ENCODE results near the gene PEDS1.
"Not testable (repeated sequence)": the region's sequence is repeated elsewhere in the genome, so short reads cannot be mapped to it uniquely, and the experiment has no call there.

The PEDS1 gene

GRCh38 chr20:50190251-50191064, 36.9 kb upstream of the PEDS1 start, which contains the start of gene CEBPB:
Gene CEBPB (plus strand): TSS chr20:50190830. CDS start chr20:50191034, 204 bp downstream.
- FAIRE-seq: no peak

GRCh38 chr20:50189681-50190250, 36.2 kb upstream of the PEDS1 start:
- FAIRE-seq: no peak

DNA sequence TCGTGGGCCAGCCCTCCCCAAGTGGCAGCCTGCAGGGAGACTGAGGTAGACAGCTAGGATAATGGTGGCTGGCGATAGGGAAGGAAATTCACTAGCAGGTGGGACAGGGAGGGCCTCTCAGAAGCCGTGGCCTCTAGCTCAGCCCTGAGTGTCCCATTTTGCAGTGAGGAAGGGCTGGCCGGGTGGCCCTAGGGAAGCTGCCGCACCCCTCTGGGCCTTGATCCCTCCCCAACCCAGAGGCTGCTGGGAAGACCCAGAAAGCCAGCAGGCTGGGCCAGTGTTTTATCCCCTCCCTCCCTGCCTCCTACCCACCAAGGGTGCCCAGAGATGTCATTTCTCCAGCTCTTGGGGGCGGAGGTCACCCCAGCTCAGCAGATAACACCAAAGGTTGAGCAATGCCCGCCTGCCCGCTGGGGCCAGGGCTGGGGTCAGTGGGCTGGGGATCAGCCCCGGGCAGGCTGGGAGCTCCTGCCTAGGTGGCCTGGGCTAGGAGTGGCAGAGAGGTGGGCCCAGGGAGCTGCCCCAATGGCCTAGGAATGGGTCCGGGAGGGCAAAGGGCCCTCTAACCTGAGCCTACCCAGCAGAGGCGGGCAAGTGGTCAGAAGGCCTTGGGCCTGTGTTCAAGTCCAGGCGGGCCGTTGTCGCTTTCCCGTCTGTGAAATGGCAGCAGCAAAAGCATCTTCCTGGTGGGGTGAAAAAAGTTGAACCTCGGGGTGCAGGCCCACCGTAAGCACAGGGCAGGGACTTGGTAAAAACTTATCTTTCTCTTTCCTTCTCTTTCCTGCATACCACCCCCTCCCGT, 35.6 kb upstream of the PEDS1 start:
- no peak for FAIRE-seq

DNA sequence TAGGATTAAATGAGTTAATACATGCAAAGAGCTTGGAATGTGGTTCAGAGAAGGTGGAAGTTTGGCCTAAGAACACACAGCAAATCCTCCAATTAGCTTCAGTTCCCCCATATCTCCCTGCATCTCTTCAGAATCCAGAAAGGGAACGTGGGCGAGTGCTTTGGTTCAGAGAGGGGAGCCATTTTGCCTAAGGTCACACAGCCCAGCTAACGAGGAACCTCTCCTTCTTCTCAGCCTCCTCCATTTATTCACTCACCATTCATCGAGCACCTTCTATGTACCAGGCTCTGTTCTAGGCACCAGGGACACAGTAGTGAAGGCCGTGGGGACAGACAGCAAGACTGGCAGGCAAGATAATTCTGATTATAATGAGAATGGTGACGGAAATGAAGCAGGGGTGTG, 34.8 kb upstream of the PEDS1 start:
- FAIRE-seq: no peak

DNA sequence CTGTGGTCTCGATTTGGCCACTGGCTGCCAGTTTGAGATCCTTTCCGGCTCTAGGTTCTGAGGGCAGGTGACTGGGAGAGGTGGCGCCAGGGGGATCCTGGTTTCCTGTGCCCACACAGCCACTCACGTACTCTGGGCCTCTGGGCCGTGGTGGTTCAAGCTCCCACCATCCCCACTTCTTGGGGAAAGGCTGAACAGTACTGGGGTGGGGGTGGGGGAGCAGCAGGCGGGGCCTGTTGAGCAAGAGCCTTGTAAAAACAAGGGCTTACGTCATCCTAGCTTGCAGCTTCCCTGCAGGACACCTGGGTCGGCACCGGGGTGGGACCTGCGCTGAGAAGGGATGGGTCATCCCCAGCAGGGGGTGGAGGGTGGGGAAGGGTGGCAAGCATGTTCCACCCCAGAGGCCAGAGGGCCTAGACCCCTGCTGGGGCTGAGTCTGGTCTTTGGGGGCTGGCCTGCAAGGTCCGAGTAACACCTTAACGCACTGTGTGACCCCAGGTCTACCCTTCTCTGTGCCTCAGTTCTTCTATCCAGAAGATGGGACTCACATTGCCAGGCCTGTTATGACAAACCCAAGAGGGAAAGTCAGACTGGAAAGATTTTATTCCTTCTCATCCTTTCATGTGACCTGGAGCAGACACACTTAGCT, 34.0 kb upstream of the PEDS1 start:
- no peak for FAIRE-seq

DNA sequence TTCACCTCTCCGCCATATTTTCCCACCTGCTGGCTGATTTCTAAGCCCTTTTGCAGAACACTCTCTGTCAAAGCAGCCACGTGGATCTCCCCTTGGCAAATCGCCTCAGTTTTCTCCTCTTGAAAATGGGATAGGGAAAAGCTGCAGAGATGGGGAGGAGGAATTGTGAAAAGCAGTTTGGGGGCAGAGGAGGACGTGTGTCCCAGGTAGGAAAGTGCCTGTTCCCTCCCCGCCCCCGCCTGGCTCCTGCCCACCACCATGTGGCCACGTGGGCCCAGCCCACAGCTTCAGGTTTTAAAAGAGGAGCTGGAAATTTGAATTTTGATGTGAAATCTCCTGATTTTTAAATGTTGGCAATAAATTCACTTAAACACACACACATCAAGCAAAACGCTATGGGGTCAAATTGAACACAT, 33.5 kb upstream of the PEDS1 start:
- FAIRE-seq: no peak

GRCh38 chr20:50186151-50186885, 32.8 kb upstream of the PEDS1 start:
- no peak for FAIRE-seq

DNA sequence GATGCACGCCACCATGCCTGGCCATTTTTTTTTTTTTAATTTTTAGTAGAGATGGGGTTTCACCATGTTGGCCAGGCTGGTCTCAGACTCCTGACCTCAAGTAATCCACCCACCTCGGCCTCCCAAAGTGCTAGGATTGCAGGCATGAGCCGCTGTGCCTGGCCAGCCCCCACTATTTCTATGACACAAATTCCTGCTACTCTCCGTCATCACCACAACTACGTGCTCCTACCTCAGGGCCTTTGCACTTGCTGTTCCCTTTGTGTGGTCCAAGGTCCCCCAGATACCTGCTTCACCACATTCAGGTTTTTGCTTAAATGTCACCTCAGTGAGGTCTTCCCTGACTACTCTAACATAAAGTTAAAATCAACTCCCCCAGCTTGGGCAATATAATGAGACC, 31.9 kb upstream of the PEDS1 start:
- FAIRE-seq: no peak

DNA sequence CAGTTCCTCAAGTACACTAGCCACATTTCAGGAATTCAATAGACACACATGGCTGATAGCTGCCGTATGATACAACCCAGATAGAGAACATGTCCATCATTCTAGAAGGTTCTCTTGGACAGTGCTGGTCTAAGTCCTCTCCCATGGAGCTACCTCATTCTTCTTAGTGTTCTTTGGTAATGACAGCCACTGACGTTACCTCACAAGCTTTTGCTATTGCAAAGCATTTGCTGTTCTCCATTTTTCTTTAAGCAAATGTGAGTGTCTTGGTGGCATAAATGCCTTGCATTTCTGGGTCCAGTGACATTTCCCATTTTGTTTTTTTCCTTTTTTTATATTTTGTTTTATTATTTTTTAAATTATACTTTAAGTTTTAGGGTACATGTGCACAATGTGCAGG, 28.8 kb upstream of the PEDS1 start:
- no peak for FAIRE-seq

DNA sequence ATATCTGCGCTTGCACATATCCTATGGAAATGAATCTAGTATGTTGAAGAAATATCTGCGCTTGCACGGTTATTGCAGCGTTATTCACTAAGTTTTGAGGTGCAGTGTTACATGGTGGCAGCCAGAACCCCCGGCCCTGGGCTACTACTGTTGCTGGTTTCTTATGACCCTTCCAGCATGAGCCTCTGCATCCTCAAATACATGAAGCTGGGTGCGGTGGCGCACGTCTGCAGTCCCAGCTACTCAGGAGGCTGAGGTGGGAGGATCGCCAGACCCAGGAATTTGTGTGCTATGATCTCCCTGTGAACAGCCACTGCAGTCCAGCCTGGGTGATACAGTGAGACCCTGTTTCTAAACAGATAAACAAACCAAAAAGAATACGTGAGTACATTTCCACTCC, 27.8 kb upstream of the PEDS1 start:
- no peak for FAIRE-seq

DNA sequence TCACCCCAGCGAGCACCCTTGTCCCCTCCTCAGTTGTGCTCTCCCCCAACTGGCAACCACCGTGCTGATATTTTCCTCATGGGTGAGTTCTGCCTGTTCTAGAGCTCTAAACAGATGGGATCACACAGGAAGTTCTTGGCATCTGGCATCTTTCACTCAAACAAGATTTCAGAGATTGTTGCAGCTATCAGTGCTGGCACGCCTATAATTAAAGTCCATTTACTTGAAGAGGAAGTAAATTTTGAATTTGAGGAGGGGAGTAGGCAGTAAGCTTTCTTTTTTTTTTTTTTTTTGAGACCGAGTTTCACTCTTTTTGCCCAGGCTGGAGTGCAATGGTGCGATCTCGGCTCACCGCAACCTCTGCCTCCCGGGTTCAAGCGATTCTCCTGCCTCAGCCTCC, 25.1 kb upstream of the PEDS1 start:
- not testable (repeated sequence) for FAIRE-seq

DNA sequence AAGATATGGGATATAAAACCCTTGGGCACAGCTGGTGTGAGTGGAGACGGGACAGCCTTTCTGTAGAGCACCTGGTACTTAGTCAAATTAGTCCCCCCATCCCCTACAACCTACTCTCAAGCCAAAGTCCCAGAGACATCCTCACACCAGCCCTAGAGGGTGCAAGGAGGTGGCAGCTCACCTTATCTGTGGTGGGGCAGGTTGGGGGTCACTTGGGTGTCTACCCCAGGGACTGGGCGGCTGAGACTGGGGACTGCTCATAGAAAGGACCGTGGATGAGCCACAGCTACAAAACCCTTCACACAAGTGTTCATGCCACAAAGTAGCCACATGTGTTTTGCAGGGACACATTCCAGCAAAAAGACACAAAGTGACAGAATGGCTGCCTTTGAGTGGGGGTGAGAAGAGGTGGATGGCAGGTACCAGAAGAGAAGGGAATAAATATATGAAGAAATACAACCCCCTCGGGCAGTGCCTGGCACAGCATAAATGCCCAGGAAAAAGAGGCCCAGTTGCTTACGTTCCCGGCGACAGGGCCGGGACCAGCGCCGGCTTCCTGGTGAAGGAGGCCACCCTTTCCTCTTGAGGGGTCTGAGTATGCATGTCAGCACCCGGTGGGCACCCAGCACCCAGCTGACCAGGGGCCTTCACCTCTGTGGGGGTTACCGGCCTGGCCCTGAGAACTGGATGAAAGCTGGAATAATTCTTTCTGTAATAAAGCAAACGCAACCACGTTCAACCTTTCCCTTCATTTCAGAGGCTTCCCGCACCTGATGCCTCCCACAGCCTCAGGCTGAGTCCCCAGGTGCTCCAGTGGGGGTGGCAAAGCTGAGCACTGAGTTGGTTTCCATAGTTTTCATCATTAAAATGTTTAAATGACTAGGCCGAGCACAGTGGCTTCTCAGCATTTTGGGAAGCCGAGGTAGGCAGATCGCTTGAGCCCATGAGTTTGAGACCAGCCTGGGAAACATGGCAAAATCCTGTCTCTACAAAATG, 22.7 kb upstream of the PEDS1 start:
- FAIRE-seq: no peak

DNA sequence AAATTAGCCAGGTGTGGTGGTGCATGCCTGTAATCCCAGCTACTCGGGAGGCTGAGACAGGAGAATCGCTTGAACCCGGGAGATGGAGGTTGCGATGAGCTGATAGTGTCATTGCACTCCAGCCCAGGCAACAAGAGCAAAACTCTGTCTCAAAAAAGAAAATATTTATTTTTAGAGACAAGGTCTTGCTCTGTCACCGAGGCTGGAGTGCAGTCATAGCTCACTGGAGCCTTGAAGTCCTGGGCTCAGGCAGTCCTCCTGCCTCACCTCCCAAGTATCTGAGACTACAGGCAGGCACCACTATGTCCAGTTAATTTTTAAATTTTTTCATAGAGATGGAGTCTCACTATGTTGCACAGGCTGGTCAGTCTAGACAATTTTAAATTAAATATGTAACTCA, 20.9 kb upstream of the PEDS1 start:
- FAIRE-seq: no peak

GRCh38 chr20:50172347-50173013, 19.0 kb upstream of the PEDS1 start:
- no peak for FAIRE-seq

- FAIRE-seq: no peak
Measured at GRCh38 chr20:50170549-50171220, 17.2 kb upstream of the PEDS1 start.

- FAIRE-seq: no peak
Measured at GRCh38 chr20:50169329-50169823, 15.9 kb upstream of the PEDS1 start.

DNA sequence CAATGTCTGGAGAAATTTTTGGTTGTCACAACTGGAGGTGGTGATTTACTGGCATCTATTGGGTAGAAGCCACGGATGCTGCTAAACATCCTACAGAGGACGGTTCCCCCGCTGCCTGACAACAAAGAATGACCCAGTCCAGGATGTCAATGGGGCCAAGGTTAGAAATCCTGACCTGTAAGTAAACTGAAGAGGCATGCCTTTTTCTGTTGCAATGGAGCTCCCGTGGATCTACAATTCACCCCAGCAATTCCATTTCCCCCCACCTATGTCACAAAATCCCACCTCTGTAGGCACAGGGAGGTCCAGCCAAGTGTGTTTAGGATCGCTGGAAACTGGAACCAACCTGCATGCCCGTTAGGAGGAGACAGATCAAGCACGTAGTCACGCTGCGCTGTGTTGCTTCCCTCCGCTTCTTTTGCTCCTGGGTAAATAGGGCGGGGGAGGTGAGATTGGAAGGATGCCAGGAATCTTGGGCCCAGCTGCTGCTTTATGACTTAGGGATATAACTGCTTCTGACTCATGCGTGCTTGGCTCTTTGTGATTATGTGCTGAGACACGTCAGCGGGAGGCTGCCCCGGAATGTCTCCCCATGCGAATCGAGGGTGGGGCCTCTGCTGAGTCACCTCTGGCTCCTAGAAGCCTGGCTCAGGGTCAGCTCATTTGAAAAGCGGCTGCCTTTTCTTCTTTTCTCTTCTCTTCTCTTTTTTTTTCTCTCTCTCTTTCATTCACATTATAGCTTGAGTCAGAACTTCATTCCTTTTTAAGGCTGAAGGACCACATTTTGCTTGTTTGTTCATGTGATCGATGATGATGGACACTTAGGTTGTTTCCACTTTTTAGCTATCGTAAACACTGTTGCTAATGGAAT, 12.4 kb upstream of the PEDS1 start:
- FAIRE-seq: peak; percentile 91

DNA sequence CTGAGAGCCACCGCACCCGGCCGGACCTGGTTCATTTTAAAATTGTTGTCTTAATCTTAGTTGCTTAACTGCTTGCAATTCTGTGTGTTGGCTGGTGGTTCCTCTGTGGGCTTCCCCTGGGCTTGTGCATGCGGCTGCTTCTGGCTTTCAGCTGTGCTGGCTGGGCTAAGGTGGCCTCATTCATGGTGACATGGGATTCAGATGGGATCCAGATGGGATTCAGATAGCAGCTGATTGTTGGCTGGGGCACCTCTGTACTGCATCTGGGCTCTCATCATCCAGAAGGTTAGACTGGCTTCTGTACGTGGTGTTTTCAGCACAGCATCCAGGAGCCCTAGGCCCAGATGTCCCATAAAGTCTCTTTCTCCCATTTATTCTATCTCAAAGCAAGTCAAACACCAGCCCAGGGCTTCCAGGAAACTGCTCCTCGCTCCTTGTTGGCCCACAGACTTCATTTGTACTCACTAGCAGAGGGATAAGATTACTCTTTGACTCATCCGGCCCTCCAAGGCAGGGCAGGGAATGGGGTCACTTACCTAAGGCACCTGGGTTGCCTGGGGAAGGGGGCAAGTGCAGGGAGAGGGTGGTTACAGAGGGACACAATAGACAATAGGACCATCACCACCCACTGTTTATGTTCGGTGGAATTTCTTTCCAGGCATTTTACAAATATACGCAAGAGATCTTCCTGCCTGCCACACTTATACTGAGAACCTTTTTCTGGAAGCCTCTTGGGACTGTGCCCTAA, 10.2 kb upstream of the PEDS1 start:
- FAIRE-seq: no peak

Data from endometrium (tissue), 2 donors.